Stimulated activated CD4-positive, alpha-beta T cell treated with anti-CD3 and anti-CD28 coated beads, Interleukin-1b, Interleukin-23, amount 100 ng/mL, for 24 hours (primary cell): ENCODE measurements around the gene HIPK1.
A peak's percentile ranks its signal among the peaks of the same experiment; 100 is the strongest.

Experiments
- DNase-seq, 4 experiments: peaks; one replicate each; pipeline ENCODE4 v3.0.0-alpha.2; 2020; ENCODE audit warnings: low read depth in 4 of 4, low spot score in 1 of 4

The HIPK1 gene

DNA sequence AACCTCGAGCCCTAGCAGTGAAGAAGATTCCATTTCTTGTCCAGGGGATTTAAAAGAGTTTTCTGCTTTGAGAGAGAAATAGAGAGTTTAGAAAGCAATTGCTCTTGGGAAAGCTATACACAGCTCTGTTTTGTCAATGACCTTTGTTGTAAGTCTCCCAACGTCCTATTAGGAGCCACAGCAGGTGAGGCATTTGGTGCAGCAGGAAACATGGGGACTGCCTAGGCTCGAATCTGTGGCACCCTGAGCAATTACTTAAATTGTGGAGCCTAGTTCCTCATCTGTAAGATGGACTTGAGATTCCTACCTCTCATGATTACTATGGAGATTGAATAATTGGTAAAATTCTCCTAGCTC is 15.8 kb upstream of the HIPK1 start:
- no peak for DNase-seq

DNA sequence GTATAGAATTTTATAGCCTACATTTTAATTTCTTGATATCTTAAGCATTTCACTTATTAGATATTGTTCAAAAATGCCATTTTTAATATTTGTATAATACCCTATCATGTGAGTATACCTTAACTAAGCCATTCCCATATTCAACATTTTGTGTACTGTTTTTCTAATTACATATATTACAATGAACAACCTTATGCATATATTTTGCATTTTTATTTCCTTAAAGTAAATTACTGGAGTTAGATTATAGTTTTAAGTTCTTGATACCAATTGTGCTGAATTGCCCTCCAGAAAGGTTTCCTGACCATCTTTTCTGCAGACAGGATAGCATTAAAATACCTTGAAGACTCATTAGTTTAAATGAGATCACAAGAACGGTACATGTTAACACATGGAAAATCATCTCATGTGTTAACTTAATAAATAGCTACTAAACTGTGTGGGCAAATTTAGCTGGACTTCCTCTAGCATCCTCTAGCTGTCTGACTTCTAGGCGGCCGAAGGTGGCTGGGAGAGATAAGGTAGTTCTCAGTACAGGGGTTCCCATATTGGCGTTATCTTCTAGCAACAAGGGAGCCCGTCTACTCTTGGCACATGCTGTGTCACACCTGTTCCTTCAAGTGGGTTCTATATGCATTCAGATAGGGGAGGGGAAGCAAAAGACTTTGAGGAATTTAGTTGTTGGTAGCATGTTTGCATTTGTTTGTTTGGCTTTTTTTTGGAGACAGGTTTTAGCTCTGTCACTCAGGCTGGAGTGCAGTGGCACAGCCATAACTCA is 15.0 kb upstream of the HIPK1 start:
- DNase-seq = no peak

GRCh38 chr1:113916974-113917373 is 12.2 kb upstream of the HIPK1 start:
- no peak for DNase-seq

DNA sequence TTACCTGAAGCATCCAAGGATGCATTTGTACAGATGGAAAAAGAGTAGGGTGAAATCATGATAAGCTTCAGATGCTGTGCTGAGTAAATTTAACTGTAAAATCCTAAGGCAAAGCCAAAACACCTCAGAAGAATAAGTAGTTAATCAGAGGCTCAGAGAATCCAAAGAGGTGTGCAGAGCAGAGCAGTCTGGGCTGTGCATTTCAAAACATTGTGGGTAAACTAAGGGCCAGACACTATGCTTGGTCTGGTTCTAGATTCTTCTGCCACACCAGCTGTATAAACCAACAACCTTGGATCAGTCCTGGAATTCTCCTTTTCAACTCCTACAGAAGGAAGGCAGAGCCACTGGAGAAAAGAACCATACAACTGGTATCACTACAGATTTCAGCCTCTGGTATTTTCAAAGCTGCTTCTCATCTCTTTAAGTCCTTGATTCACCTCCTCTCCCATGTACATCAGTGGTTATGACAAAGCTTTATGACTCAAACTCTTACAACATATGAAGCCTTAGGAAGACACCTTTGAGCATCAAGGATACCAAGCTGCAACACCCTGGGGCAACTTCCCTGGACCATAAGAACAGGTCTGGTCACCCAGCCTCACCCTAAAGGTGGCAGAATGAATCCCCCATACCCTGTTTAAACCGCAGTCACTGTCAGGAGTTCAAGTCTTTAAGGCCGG is 11.6 kb upstream of the HIPK1 start:
- DNase-seq = no peak

GRCh38 chr1:113918243-113918642 is 10.9 kb upstream of the HIPK1 start:
- no peak for DNase-seq

GRCh38 chr1:113922957-113923356 is 6.2 kb upstream of the HIPK1 start:
- DNase-seq = no peak

DNA sequence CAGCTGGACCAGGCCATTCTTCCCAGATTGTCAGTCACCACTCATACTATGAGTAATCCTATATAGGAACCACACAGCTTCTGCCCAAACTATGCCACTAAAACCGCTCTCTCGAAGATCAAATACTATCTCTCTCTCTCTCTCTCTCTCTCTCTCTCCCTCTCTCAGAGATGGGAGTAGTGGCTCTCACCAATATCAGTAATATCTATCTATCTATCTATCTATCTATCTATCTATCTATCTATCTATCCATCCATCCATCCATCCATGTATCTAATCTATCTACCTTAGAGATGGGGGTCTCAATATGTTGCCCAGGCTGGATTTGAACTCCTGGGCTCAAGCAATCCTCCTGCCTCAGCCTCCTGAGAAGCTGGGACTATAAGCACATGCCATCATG is 4.7 kb upstream of the HIPK1 start:
- DNase-seq = no peak

DNA sequence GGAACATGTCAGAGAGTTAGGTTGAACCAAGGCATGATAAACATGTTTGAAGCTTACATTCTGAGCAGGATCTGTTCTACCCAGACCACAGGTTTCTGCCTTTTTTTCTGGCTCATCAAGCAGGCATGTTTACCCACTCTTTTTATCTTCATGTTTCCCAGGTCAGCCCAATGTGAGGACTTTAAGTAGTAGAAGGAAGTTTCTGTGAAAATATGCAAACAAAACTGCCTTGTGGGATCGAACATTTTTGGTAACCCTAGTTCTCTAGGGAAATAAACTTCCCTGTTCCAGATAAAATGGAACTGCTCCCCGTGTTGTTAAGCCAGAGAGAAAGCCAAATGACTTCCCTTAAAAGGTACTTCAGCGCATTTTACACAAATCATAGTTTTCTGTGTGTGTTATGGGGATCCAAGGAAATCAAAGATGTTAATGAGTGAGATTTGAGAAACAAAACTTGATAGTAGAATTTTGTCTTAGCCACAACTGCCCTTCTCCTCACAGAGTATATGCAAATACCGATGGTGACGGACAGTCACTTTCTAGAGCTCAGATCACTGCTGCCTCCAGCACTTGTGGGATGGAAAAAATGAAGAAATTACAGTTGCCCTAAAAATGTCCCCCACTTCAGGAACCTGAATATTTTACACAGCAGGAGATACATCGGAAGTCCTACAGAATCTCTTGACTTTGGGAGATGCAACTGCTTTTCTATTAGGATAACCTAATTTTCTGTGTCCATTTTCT is 765 bp upstream of the HIPK1 start:
- DNase-seq = no peak

DNA sequence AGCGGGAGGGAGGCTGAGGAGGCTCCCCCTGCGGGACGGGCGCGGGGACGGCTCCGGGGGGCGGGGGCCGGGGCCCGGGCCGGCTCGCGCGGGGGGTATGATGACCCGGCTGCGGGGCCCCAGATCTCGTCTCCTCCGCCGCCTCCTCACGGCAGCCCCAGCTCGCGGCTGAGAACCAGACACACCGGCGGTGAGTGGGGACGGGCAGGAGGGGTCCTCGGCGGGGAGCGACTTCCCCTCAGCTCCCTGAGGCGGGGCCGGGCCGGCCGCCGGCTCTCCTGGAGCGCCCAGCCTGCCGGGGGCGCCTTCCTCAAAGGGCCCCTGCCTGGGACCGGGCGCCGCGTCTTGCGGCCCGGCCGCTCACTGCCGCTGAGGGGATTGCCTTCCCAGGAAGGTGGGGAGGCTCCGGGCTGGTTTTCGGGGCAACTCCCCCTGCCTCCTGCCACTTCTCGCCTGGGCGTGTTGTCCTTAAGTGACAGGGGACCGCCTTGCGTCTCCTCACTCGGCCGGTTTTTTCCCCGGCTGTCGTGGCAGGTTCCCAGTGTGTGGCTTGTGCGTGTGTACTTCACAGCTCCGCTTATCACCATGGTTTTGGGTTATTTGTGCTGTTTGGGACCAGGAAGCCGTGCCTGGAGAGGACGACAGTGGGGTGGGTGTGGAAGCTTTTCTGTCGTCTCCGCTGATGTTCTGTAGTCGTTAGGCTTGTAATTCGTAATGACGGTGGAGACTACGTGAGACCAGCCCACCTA is 800 bp downstream of the HIPK1 start:
- DNase-seq = peak; percentile 26 to 51 (median 36)

DNA sequence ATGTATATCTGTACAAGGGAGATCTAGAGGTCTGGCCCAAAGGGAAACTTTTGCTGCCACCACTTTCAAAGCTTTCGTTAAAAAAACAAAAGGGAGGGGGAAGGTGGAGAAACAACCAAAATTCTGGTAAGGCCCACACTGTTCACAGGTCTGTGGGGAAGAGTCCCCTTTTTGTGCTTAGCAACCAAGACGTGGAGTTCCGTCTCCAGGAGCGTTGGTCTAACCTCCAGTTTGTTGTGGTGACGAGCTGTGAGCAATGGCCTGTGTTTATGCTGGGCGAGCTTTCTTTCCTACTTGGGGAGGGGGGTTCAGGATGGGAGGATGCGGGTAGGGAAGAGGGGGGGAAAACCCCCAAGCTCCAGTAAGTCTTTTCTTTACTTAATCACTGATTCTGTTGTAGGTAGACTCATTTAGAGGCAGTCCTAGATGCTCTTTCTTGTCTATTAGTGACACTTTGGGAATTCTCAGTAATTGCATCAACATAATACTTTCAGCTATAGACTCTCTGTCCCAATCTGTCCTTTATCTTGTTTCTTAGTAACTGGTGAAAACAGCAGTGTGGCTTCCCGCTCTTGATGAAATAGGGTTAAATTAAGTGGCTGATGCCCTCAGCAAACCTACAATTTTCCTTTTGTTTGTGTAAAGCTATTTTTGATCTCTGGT is 1.5 kb downstream of the HIPK1 start:
- peak in 3 of 4 experiments; percentile 22 to 48 (median 35) for DNase-seq

GRCh38 chr1:113931451-113931851 is 2.3 kb downstream of the HIPK1 start:
- no peak for DNase-seq

GRCh38 chr1:113934006-113934405 is 4.9 kb downstream of the HIPK1 start:
- no peak for DNase-seq

- DNase-seq = no peak
Observed at GRCh38 chr1:113934511-113935055, 5.5 kb downstream of the HIPK1 start.

DNA sequence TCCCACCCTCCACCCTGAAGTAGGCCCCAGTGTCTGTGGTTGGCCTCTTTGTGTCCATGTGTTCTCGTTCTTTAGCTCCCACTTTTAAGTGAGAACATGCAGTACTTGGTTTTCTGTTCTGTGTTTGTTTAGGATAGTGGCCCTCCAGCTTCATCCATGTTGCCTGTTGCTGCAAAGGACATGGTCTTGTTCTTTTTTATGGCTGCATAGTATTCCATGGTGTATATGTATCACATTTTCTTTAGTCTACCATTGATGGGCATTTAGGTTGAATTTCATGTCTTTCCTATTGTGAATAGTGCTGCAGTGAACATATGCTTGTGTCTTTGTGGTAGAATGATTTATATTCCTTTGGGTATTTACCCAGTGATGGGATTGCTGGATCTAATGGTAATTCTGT is 6.1 kb downstream of the HIPK1 start:
- DNase-seq = no peak

- DNase-seq = no peak
Observed at GRCh38 chr1:113935970-113936369, 6.8 kb downstream of the HIPK1 start.

GRCh38 chr1:113937146-113937545 is 8.0 kb downstream of the HIPK1 start:
- DNase-seq = no peak

DNA sequence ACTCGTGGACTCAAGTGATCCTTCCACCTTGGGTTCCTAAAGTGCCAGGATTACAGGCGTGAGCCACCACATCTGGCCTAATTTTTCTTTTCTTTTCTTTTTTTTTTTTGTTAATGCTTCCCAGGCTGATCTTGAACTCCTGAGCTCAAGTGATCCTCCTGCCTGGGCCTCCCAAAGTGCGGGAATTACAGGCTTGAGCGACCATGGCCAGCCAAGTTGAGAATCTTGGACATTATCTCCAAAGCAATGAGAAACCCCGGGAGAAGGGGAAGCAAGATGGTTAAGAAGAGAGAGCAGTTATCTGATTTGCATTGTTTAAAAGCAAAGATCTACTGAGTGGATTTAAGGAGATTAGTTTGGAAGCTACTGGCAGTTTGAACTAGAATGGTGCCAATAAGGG is 9.1 kb downstream of the HIPK1 start:
- DNase-seq = no peak

GRCh38 chr1:113940365-113941244 is 11.5 kb downstream of the HIPK1 start:
- no peak for DNase-seq

GRCh38 chr1:113941245-113941559 is 12.1 kb downstream of the HIPK1 start:
- DNase-seq = no peak

DNA sequence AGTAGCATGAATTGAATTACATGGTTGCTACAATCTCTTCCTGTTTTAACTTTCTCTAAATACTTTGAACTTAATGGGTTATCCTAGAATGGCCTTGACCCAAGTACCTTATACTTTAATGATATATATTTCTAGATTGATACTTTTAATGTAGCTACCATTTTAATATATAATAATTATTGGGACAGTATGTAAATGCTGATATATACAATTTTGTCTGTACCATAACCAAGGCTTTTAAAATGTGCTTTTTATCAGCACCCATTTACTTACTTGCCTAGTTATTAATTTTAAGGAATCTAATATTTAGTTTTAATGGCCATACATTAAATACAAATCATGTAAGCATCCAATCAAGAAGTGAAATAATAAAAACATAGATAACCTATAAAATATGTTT is 13.4 kb downstream of the HIPK1 start:
- no peak for DNase-seq
